ENCODE results near the gene ZNF396. TPM values are rescaled to one million over a fixed set of nuclear protein-coding genes. Genes with fewer than 3 reads are reported as not detected.

The ZNF396 gene
- total RNA-seq, 1 donor from 2014 or later, result 2.2 TPM

DNA sequence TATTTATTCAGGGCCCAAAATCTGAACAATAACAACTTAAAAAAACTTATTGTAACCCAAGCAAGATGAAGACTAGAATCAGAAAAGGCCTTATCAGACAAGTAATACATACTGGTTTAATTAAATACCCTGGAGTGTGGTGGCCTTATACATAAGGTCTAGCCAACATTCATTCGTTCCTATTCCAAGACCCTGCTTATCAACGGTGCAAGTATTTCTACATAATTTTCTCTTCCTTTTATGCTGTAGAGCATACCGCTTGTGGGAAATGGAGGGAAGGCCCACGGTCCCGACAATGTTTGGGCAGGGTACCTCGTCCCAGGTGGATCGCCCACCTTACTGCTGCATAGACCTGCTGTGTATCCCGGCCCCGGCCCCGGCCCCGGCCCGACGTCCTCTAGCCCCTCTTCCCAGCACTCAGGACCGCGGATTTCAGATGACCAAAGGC lies 33.6 kb downstream of the ZNF396 start:
- H3K4me3 Mint-ChIP-seq, result peak overlapping the region; percentile 100
- Histone ChIP-seq H3K27me3 (no peaks in the 10 kb centered on the region), H3K9ac (peak overlapping the region; percentile 92), H4K20me1 (ENCODE audit: low read depth) (peaks cover 53% of the 10 kb centered on the region), H3K4me1 (peaks cover 12% of the 10 kb centered on the region), H2AFZ (replicated peaks) (no peak overlapping the region), H3K4me3 (peak overlapping the region; percentile 90), H3K9me3 (ENCODE audit: low read depth) (no peaks in the 10 kb centered on the region), H3K27ac (no peak overlapping the region), H3F3A (ENCODE audit: low read depth) (no peaks in the 10 kb centered on the region), H3K4me2 (peak overlapping the region; percentile 87), H3K79me2 (ENCODE audit: low read depth) (peaks cover 57% of the 10 kb centered on the region), H3K36me3 (peaks cover 10% of the 10 kb centered on the region)
- H3K27me3 Mint-ChIP-seq (ENCODE audit: insufficient read depth, low read depth), result no peaks in the 10 kb centered on the region
- H3K27ac Mint-ChIP-seq, result peak overlapping the region; percentile 98
- no peak for DNase-seq (ENCODE audit: low spot score)
- H3K9me3 Mint-ChIP-seq, result no peaks in the 10 kb centered on the region
- peaks cover 21% of the 10 kb centered on the region for H3K36me3 Mint-ChIP-seq
- H3K4me1 Mint-ChIP-seq, result peaks cover 33% of the 10 kb centered on the region
- TF ChIP-seq EZH2 (IDR thresholded peaks at IDR 0.05) (no peak), EZH2phosphoT487 (IDR thresholded peaks at IDR 0.05) (no peak)
- TF ChIP-seq, protein P1, sequence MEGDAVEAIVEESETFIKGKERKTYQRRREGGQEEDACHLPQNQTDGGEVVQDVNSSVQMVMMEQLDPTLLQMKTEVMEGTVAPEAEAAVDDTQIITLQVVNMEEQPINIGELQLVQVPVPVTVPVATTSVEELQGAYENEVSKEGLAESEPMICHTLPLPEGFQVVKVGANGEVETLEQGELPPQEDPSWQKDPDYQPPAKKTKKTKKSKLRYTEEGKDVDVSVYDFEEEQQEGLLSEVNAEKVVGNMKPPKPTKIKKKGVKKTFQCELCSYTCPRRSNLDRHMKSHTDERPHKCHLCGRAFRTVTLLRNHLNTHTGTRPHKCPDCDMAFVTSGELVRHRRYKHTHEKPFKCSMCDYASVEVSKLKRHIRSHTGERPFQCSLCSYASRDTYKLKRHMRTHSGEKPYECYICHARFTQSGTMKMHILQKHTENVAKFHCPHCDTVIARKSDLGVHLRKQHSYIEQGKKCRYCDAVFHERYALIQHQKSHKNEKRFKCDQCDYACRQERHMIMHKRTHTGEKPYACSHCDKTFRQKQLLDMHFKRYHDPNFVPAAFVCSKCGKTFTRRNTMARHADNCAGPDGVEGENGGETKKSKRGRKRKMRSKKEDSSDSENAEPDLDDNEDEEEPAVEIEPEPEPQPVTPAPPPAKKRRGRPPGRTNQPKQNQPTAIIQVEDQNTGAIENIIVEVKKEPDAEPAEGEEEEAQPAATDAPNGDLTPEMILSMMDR (IDR thresholded peaks at IDR 0.05), result no peak

GRCh38 chr18:35337286-35337685 lies 39.9 kb downstream of the ZNF396 start:
- Histone ChIP-seq H3K9ac (no peak overlapping the region), H3K27me3 (no peaks in the 10 kb centered on the region), H3F3A (ENCODE audit: low read depth) (peaks cover 21% of the 10 kb centered on the region), H2AFZ (replicated peaks) (no peak overlapping the region), H3K4me2 (no peak overlapping the region), H3K27ac (no peak overlapping the region), H3K36me3 (peaks cover 46% of the 10 kb centered on the region), H3K4me3 (no peak overlapping the region), H3K4me1 (no peaks in the 10 kb centered on the region), H3K9me3 (ENCODE audit: low read depth) (no peaks in the 10 kb centered on the region), H4K20me1 (ENCODE audit: low read depth) (peaks cover 46% of the 10 kb centered on the region), H3K79me2 (ENCODE audit: low read depth) (peaks cover 56% of the 10 kb centered on the region)
- no peak for DNase-seq (ENCODE audit: low spot score)
- H3K4me3 Mint-ChIP-seq, result no peak overlapping the region
- H3K36me3 Mint-ChIP-seq, result peaks cover 72% of the 10 kb centered on the region
- TF ChIP-seq EZH2 (IDR thresholded peaks at IDR 0.05) (no peak), EZH2phosphoT487 (IDR thresholded peaks at IDR 0.05) (no peak)
- TF ChIP-seq, protein P1 (IDR thresholded peaks at IDR 0.05), result no peak
- no peaks in the 10 kb centered on the region for H3K9me3 Mint-ChIP-seq
- no peak overlapping the region for H3K27ac Mint-ChIP-seq
- no peaks in the 10 kb centered on the region for H3K4me1 Mint-ChIP-seq
- no peaks in the 10 kb centered on the region for H3K27me3 Mint-ChIP-seq (ENCODE audit: insufficient read depth, low read depth)

DNA sequence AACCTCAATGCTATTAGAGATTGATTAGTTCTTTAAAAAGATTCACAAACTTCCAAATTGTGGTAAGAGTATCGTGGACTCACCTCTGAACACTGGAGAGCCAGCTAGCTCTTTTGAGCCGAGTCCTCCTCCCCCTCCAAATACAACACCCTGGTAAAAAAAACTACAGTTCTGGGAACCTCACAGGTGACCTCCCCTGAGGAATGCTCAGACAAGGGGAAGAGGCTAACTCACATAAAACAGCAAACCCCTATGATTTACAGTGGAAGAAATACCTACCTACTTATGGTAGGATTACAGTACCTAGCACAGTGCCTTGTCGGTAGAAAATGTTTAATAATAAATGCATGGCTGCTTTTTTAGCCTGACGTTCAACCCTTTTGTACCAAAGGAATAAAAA lies 41.3 kb downstream of the ZNF396 start:
- Mint-ChIP-seq H3K9me3 (no peaks in the 10 kb centered on the region), H3K36me3 (peaks cover 72% of the 10 kb centered on the region), H3K27ac (no peak overlapping the region), H3K4me1 (no peaks in the 10 kb centered on the region), H3K4me3 (no peak overlapping the region), H3K27me3 (ENCODE audit: insufficient read depth, low read depth) (no peaks in the 10 kb centered on the region)
- Histone ChIP-seq H4K20me1 (ENCODE audit: low read depth) (peaks cover 32% of the 10 kb centered on the region), H3K9ac (no peak overlapping the region), H3K9me3 (ENCODE audit: low read depth) (no peaks in the 10 kb centered on the region), H3K4me2 (no peak overlapping the region), H3K79me2 (ENCODE audit: low read depth) (peaks cover 42% of the 10 kb centered on the region), H3K27me3 (no peaks in the 10 kb centered on the region), H3F3A (ENCODE audit: low read depth) (peaks cover 26% of the 10 kb centered on the region), H2AFZ (replicated peaks) (no peak overlapping the region), H3K4me3 (no peak overlapping the region), H3K36me3 (peaks cover 46% of the 10 kb centered on the region), H3K27ac (no peak overlapping the region), H3K4me1 (no peaks in the 10 kb centered on the region)
- no peak for DNase-seq (ENCODE audit: low spot score)
- TF ChIP-seq EZH2phosphoT487 (IDR thresholded peaks at IDR 0.05) (no peak), EZH2 (IDR thresholded peaks at IDR 0.05) (no peak)
- TF ChIP-seq, protein P1 (IDR thresholded peaks at IDR 0.05), result no peak

Data from neural progenitor cell (in vitro differentiated cells).